ENCODE measurements around the gene SOWAHA. TPM values are rescaled to one million over a fixed set of nuclear protein-coding genes. Genes with fewer than 3 reads are reported as not detected.

The SOWAHA gene
- polyA plus RNA-seq = 1 to 10 TPM in 1 of 3 donors, under 1 TPM in 2; 0.11 to 1.5 (median 0.74) TPM

DNA sequence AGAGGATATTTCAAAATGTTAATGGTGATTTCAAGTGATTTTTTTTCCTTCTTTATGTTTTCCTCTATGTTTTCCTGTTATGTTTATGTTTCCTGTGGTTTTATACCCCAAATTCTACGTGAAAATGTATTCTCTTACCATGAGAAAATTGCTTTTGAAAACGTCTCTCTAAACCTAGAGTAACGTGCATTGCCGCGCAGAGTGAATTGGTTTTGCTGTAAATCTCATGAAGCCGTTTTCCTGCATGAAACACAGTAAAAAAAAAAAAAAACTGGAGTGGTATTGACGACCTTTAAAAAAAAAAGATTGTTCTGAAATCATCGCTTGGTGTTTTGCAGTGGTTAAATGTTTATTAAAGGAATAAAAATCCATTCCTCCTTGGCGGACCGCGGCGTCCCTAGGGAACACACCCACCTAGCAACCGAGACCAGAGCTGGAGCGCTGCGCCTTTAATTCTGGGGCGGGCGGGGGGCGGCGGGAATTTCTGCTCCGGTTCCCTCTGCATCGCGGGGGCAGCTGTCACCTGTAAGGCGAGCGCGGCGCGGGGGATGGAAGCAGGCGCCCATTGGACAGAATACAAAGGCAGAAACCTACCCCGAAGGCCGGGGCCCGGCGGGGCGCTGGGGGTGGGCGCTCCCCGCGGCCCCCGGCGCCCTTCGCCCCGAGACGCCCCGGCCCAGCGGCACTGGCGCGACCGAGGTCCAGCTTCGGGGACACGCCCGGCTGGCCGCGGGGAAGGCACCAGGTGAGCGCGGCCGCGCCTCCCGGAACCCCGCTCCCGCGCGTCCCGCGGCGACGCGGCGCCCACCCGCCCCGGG, at the start of gene SOWAHA:
TSS of gene SOWAHA (plus strand) at position 522 of the 818 bp plus-strand sequence. CDS start 320 bp downstream, outside the sequence.
- WGBS, 3 donors = 1 to 3% (median 3%) methylated on average over 46 to 68 of the region's 68 CpGs
- no peak within 1 kb of the TSS for H3K27ac ChIP-seq (ENCODE audit: low read depth, low read length)

DNA sequence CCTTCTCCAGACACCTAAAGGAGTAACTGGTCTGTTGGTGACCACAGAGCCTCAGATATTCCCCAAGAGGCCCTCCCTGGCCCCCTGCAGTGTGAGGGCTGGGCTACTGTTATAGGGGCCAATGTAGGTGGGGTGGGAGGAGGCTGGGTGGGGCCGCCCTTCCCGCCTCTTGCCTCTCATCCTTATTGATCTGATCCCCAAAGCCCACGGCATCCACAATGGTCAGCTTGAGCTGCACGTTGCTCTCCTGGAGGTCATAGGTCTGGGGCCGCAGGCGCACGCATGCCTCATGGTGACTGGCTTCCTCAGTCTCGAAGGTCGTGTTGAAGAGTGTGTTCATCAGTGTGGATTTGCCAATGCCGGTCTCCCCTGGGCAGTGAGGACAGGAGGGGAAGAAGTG, 49.1 kb upstream of the SOWAHA start:
- WGBS, 3 donors = 95 to 98% (median 95%) methylated on average over 10 of the region's 10 CpGs

DNA sequence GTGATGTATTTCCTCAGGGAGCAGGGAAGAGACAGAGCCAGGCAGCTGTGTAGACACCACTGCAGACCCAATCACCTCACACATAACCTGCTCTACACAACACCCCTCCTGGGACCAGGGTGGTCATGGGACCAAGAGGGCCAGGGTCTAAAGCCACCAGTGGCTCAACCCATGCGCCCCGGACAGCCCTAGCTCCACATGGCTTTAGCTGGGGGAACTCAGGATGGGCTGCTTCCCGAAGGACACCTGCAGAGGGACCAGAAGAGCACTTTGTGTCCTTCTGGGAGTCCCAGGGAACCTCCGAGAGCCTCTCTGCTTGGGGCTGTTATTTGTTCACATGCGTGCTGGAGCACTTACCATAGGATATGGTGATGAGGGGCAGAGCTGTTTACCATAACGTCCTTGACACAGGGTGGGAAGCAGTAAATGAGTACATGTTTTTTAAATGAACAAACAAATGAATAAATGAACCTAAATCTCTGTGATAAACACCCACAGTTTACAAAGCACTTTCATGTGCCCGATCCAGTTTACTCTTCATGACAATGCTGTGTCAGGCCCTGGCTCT, 48.3 kb upstream of the SOWAHA start:
- WGBS, 3 donors = 91 to 96% (median 93%) methylated on average over 7 of the region's 7 CpGs
- no peak overlapping the region for H3K27ac ChIP-seq (ENCODE audit: low read depth, low read length)

More for the DNA sequence above, 49.1 kb upstream of the SOWAHA start:
- no peak overlapping the region for H3K27ac ChIP-seq (ENCODE audit: low read depth, low read length)

DNA sequence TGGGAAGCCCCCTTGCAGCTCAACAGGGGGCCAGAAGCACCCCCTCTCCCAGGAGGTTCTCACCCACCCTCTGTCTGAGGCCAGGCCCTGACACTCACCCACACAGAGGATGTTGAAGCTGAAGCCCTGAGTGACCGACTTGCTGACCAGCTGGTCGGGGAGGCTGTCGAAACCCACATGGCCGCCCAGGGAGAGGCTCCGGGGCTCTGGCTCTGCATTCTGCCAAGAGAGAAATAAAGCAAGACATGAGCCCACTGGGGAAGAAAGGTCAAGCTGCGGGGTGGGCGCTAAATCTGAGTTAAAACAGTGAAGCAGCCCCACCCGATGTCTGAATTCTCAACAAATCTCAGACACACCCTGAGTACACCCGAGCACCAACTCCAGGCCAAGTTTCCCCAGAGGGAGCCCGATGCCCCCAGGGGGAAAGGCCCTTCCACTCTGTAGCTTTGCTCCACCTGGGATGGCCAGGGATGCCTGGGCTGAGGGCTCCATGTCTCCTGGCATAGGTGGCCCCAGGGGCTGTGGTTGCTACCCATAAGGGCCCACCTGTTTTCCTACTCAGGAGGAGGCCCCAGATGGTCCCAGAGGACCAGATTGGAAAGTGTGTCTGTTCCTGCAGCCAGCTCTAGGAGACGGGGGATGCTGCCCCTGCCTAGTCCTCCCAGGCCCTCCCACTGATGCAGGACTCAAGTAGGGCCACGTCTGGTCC, 47.6 kb upstream of the SOWAHA start:
- 72 to 86% (median 73%) methylated on average over 12 of the region's 12 CpGs for WGBS, 3 donors
- H3K27ac ChIP-seq (ENCODE audit: low read depth, low read length) = no peak overlapping the region

DNA sequence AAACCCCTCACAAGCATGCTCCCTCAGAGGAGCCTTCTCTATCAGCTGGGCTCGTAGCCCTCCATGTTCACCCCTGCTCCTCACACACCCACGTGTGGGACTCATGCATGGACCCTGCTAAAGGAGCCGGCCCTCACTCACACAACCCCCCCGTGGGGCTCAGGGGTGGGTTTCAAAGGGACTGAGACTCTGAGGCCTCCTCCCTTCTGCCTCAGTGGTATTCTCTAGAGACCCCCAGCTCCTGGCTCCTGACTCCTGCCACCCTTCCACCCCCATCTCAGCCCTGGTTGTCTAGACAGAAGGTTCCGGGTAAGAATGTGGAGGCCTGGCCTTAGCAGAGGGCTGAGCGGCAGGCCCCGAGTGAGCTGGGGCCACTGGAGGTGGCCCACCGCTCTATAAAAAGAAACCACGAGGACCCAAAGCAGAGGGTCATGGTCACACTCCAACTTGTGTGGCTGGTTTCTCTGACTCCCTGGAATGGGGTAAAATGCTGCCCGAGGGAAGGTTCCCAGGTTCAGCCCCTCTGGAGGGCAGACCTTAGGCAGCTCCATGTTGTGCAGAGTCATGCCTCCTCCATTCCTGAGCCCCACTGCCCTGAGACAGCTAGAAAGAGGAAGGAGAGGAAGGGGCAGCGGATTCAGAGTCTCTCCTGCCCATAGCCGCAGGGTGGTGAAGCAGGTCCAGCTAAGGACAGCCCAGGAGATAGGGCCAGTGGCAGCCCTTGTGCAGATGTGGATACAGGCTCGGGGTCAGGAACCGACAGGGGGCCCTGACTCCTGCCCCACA, 46.9 kb upstream of the SOWAHA start:
- 86 to 90% (median 88%) methylated on average over 14 of the region's 14 CpGs for WGBS, 3 donors
- H3K27ac ChIP-seq (ENCODE audit: low read depth, low read length) = no peak overlapping the region

DNA sequence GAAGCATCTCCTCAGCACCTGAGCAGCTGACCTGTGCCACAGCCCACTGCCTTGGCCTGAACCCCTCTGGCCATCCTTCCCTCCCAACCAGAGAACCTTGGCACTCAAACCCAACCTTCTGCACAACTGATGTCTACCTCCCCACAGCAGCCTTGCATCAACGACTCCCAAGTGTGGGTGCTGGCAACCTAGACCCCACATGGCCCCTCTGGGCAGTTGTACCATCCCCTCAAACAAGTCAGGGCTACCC, 46.4 kb upstream of the SOWAHA start:
- no peak overlapping the region for H3K27ac ChIP-seq (ENCODE audit: low read depth, low read length)
- WGBS, 3 donors = 100% methylated on average over 1 of the region's 1 CpG

DNA sequence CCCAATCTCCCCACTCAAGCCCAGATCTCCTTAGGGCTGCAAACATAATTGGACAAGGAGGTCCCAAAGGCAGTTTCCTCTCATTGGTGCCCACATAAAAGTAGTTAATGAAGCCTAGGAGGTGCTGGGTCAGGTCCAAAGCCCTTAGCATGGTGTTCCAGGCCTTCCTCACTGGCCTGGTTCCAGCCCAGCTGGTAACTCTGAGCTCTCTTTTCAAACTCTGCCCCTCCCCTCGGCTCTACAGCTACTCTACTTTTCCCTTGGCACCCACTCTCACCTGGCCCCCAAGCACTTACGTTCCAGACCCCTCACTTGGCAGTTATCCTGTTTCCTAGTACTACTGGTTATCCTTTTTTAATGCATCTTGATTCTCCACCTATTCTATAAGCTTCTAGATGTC, 46.0 kb upstream of the SOWAHA start:
- no peak overlapping the region for H3K27ac ChIP-seq (ENCODE audit: low read depth, low read length)
- 52 to 55% (median 54%) methylated on average over 2 of the region's 2 CpGs for WGBS, 3 donors

DNA sequence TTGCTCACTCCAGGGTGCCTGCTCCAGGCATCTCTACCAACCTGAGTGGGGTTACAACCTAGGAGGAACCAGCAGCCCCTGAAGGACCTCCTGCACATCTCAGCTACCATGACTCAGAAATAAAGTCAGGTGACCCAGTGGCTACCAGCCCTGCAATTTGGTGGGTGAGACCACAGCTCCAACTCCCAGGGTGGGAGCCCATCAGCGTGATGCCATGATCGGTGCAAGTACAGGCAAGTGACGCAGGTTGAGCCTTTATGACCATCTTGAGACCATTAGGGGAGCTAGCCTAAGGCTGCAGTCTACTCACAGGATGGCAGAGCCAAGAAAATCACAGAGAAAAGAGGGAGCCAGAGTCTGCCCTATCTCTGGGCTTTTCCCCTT, 44.6 kb upstream of the SOWAHA start:
- H3K27ac ChIP-seq (ENCODE audit: low read depth, low read length) = no peak overlapping the region
- 96 to 100% (median 96%) methylated on average over 3 of the region's 3 CpGs for WGBS, 3 donors

DNA sequence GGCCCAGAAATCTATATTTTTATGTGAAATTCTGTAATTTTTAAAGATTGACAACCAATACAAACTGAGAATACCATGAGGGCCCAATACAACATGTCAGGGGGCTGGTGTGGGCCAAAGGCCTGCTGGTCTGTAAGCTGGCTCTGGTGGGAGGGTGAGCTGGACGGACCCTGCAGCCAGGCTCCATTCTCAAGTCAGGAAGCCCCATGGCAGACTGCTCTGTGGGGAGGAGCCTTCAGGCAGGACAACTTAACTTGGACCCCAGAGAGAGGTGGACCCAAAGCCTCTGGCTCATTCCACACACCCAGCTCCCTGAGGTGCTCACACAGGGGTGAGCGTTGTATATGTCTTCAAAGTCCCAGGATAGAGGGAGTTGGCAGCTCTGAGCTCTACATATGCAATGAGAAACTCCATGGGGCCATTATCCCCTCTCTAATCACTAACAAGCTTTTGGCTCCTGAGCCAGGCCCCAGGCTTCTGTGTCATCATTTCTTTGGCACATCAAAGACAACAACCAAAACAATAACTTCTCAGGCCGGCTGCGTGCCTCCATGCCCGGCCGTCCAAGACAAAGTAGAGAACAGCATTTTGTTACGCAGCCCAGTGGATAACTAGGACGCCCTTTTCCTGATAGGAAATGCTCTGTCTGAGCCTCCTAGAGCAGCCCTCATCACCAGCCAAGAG, 42.5 kb upstream of the SOWAHA start:
- H3K27ac ChIP-seq (ENCODE audit: low read depth, low read length) = no peak overlapping the region
- WGBS, 3 donors = 69 to 82% (median 74%) methylated on average over 8 of the region's 8 CpGs

DNA sequence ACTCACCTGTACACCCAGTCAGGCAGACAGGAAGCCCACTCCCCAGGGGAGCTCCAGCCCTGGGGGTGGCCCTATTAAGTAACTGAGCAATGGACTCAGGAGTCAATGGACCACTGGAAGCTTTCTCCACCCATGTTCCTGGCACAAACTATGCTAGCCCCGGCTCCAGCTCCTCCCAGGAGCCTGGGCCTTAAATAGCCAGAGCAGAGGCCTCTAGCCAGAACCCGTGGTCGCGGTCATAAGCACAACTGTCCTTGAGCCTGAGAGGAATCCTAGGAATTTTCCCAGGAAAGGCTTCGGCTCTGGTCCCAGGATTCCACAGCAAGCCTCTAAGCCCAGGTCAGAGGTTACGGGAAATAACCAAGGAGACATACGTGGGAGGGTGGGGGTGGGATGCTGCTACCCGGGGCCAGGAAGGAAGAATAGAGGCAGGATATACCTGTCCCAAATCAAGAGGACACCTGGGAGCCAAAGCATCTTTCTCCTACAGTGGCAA, 41.6 kb upstream of the SOWAHA start:
- WGBS, 3 donors = 52 to 61% (median 55%) methylated on average over 8 of the region's 8 CpGs
- H3K27ac ChIP-seq (ENCODE audit: low read depth, low read length) = no peak overlapping the region

DNA sequence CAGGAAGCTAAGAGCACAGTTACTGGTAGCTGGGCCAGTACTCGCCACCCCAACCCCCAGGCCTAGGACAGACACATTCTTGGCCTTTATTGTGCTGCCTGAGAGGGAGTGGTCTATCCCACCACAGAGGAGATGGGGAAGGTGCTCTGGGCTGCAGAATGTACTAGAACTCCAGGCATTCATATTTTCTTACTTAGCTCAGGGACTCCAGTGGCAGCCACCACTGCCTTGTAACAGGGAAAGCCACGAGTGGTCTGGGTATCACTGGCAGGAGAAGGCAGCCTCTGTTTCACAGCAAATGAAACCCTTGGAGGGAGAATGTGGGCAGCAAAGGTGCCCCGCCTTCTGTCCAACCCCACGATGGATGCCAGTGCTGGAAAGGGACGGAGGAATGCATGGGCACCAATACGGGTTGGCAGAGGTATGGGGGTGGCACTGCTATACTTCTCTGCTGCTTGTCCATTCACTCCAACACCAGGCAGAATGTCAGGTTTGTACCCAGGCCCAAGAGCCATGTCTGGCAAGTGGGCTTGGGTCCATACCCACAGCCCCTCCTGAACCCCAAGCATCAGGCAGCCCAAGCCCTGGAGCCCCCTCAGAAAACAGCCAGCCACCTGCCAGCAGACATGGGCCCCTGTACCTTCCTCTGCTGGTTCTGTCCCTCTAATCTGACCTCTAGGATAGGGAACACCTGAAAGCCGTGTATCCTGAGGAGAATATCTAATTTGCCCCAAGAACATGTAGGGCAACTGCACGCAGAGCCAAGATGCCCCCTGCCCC, 40.6 kb upstream of the SOWAHA start:
- 66 to 87% (median 84%) methylated on average over 8 of the region's 8 CpGs for WGBS, 3 donors
- H3K27ac ChIP-seq (ENCODE audit: low read depth, low read length) = no peak overlapping the region

DNA sequence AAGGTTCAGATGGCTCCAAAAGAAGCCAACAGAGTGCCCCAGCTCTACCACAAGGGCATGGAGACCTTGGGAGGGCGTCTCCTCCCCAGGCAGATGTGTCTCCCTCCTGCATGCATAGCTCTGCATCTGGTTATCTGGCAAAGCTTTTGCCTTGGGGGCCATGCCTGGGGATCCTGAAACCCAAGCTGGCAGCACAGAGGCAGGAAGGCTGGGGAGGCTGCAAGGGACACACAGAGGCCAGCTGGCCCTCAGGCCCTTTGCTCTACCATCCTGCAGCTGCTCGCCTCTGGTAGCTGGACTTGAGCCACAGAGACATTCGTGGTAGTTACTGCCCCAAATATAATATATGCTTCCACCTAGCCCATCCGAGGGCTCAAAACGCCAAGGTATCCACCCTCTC, 40.0 kb upstream of the SOWAHA start:
- no peak overlapping the region for H3K27ac ChIP-seq (ENCODE audit: low read depth, low read length)
- 82 to 88% (median 86%) methylated on average over 5 of the region's 5 CpGs for WGBS, 3 donors

DNA sequence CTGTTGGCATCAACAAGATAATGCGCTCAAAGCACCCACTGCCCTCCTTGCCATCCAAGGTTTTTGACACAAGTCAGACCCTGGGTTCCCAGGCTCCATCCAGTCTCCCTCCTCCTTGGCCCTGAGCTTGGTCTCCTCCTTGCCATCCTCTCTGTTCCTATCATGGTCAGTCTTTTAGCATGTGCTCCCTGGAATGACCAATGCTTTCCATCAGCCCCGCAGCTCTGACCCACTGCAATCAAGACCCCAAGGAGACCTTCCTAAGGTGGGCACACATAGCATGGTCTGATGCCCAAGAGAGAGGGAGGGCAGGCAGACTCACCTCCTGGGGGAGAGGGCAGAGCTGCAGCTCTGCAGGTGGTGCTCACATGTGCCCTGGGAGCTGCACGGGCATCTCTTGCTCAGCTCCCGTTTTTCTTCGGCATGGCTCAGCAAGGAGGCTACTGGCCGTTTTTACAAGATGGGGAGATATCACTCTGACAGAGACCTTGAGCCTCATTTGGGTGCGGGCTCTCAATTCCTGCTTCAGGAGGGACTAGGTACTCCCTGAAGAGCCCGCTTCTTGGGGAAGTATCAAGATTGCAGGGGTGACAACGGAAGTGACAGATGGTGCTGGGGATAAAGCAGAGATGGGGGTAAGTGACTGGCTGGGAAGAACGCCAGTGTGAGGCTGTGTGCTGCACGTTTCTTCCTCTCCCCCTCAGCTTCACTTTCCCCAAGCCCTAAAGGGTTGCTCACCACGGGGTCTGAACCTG, 39.3 kb upstream of the SOWAHA start:
- H3K27ac ChIP-seq (ENCODE audit: low read depth, low read length) = no peak overlapping the region

DNA sequence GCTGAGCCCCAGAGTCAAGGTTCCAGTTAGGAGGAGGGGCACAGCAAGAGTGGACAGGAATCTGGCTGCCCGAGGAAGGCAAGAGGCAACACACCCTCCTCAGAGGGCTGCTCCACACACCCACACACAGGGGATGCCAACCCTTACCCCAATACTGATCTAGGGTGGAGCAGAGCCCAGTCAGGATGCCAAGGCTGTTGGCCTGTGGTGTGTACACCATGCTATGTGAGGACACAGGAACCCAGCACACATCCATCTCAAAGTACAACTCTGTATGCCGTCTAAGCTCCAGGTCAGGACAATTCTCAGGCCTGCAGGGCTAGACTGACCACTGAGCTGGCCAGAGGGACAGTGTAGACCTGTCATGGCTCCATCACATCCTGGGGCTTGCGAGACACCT, 38.7 kb upstream of the SOWAHA start:
- H3K27ac ChIP-seq (ENCODE audit: low read depth, low read length) = no peak overlapping the region

More for the DNA sequence above, 39.3 kb upstream of the SOWAHA start:
- 68 to 78% (median 72%) methylated on average over 12 of the region's 12 CpGs for WGBS, 3 donors

DNA sequence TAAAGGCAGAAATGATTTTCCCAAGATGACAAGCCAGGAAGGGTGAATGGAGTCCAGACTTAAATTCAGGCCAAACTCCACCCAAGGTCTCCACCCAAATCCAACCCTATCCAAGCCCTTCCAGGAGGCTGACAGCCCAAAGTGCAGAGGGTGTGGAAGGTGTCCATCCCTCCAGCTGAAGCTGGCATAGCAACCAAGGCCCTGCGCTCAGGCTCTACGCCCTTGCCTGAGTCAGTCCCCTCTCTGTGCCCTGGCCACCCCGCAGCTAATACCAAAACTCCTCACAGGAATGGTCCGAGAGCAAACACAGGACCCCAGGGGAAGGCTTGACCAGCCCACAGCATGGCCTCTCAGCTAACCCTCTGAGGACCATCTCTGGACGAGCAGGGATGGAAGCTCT, 38.2 kb upstream of the SOWAHA start:
- H3K27ac ChIP-seq (ENCODE audit: low read depth, low read length) = no peak overlapping the region
- WGBS, 3 donors = 68 to 84% (median 73%) methylated on average over 5 of the region's 5 CpGs

More for the DNA sequence above, 38.7 kb upstream of the SOWAHA start:
- WGBS, 3 donors = 55 to 63% (median 57%) methylated on average over 3 of the region's 3 CpGs

DNA sequence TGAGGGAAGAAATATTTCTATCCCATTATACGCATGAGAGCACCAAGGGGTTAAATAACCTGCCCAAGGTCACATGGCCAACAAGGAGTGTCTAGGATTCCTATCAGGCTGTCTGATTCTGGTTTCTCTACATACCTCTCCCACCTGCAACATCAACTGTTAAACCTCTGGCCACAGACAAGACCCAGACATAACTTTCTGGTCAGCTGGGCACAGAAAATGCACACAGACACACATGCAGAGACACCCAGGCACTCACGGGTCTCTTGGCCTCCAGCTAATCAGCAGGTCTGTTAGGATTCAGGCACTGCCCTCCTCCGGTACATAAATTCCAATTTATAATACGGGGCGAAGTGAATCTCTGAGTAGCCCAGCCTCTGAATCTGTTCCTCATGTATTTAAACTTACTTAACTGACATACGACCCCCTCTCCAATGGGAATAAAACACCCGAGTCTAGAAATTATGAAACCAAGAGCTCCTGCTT, 37.6 kb upstream of the SOWAHA start:
- no peak overlapping the region for H3K27ac ChIP-seq (ENCODE audit: low read depth, low read length)
- WGBS, 3 donors = 31 to 57% (median 54%) methylated on average over 7 of the region's 7 CpGs

Measured in adipose tissue (tissue), 3 donors.